B cell (primary cell): Measurements from ENCODE around the gene KRTAP10-9. TPM values are rescaled to one million over a fixed set of nuclear protein-coding genes. Genes with fewer than 3 reads are reported as not detected.

Source experiments
- ATAC-seq: fragments of 200-7000 bp; cut with Tn5 transposase; one replicate; pipeline ENCODE4 v1.10.0; 2021; ENCODE audit warnings: low read depth, mild to moderate bottlenecking, moderate number of reproducible peaks, moderate library complexity
- CTCF ChIA-PET: fragments of 350-600 bp; sonication (Branson Sonifier 250); formaldehyde crosslinking; loops from one replicate; lab custom pipeline; 2021; ENCODE audit warnings: antibody characterized with exemption, inconsistent platforms; lab: Charles Lee
- POLR2A ChIA-PET: fragments of 350-600 bp; sonication (Branson Sonifier 250); formaldehyde crosslinking; loops from one replicate; lab custom pipeline; 2021; ENCODE audit warnings: antibody characterized with exemption; lab: Charles Lee
- DNase-seq: peaks from one replicate; pipeline ENCODE4 v3.0.0; 2013
- H2AFZ ChIP-seq: 2 replicates; pipeline ENCODE4 v1.6.1; 2012; ENCODE audit warnings: mild to moderate bottlenecking, low read depth, low read length; ENCODE audit not compliant: insufficient read depth, poor library complexity, severe bottlenecking
- H3K27ac ChIP-seq, 2 donors: 1 replicate in 1 of 2; 2 replicates in 1 of 2; pipeline ENCODE4 v1.5.1; 2012 to 2013; ENCODE audit warnings: low read length in 2 of 2, mild to moderate bottlenecking in 2 of 2, moderate library complexity in 1 of 2
- H3K27me3 ChIP-seq, 4 experiments: fragments of 200-600 bp in 1 of 4; sonication (generic) in 1 of 4; replicated peaks in 1 of 4; 1 replicate in 2 of 4; 2 replicates in 2 of 4; pipeline versions ENCODE4 v1.6.1 to v1.7.0; 2013 to 2016; ENCODE audit warnings: low read length in 3 of 4, mild to moderate bottlenecking in 2 of 4, mixed read lengths in 1 of 4, moderate library complexity in 1 of 4; ENCODE audit not compliant: insufficient read depth in 4 of 4, control insufficient read depth in 3 of 4; ENCODE audit errors: control extremely low read depth in 1 of 4
- H3K36me3 ChIP-seq, 2 experiments: replicated peaks in 1 of 2; 1 replicate in 1 of 2; 2 replicates in 1 of 2; pipeline versions ENCODE4 v1.6.1 to v1.7.1; 2013; ENCODE audit warnings: low read length in 1 of 2; ENCODE audit not compliant: insufficient read depth in 2 of 2, control insufficient read depth in 1 of 2; ENCODE audit errors: control extremely low read depth in 1 of 2, extremely low read depth in 1 of 2
- H3K4me1 ChIP-seq, 2 donors: fragments of 200-600 bp in 1 of 2; sonication (generic) in 1 of 2; 1 replicate in 1 of 2; 2 replicates in 1 of 2; pipeline versions ENCODE4 v1.5.1 to v1.6.1; 2013 to 2017; ENCODE audit warnings: low read length in 2 of 2; ENCODE audit not compliant: control insufficient read depth in 2 of 2, insufficient read depth in 2 of 2
- H3K4me2 ChIP-seq: replicated peaks from 2 replicates; pipeline ENCODE3; 2012; ENCODE audit warnings: mild to moderate bottlenecking, low read depth, low read length; ENCODE audit not compliant: poor library complexity, severe bottlenecking
- H3K4me3 ChIP-seq, 5 experiments: fragments of 200-600 bp in 1 of 5; sonication (generic) in 1 of 5; 1 replicate in 3 of 5; 2 replicates in 2 of 5; pipeline versions ENCODE4 v1.5.1 to v1.7.0; 2011 to 2016; ENCODE audit warnings: low read length in 4 of 5, mild to moderate bottlenecking in 4 of 5, low read depth in 2 of 5, control low read depth in 1 of 5, moderate library complexity in 1 of 5; ENCODE audit not compliant: insufficient read depth in 1 of 5; ENCODE audit errors: control extremely low read depth in 1 of 5, extremely low read depth in 1 of 5
- H3K79me2 ChIP-seq: fragments of 200-600 bp; sonication (generic); one replicate; pipeline ENCODE4 v1.6.0; 2016; ENCODE audit warnings: low read length; ENCODE audit not compliant: control insufficient read depth, insufficient read depth
- H3K9ac ChIP-seq: fragments of 200-600 bp; sonication (generic); 2 replicates; pipeline ENCODE4 v1.6.1; 2017; ENCODE audit warnings: mild to moderate bottlenecking, low read length, moderate library complexity
- H3K9me3 ChIP-seq, 3 donors: one replicate each; pipeline versions ENCODE4 v1.6.1 to v1.7.1; 2013; ENCODE audit warnings: low read length in 2 of 3; ENCODE audit not compliant: control insufficient read depth in 2 of 3, insufficient read depth in 1 of 3; ENCODE audit errors: control extremely low read depth in 1 of 3
- H4K20me1 ChIP-seq: 2 replicates; pipeline ENCODE4 v1.6.0; 2012; ENCODE audit warnings: mild to moderate bottlenecking, low read length; ENCODE audit not compliant: insufficient read depth, control insufficient read depth, poor library complexity, severe bottlenecking
- H3K27ac Mint-ChIP-seq: one replicate; pipeline ENCODE4 v1.8.0; 2021; ENCODE audit warnings: mixed read lengths
- H3K27me3 Mint-ChIP-seq: one replicate; pipeline ENCODE4 v1.8.0; 2021; ENCODE audit warnings: mixed read lengths
- H3K4me1 Mint-ChIP-seq: one replicate; pipeline ENCODE4 v1.8.0; 2021; ENCODE audit warnings: mixed read lengths
- H3K4me3 Mint-ChIP-seq: one replicate; pipeline ENCODE4 v1.8.0; 2021; ENCODE audit warnings: mixed read lengths
- H3K9me3 Mint-ChIP-seq: one replicate; pipeline ENCODE4 v1.8.0; 2022; ENCODE audit warnings: mixed read lengths; ENCODE audit not compliant: insufficient read depth
- EZH2 ChIP-seq: IDR thresholded peaks from 2 replicates; pipeline ENCODE4 v1.6.1; 2012; ENCODE audit warnings: borderline replicate concordance, low read depth, mild to moderate bottlenecking, moderate library complexity, low read length; ENCODE audit not compliant: insufficient read depth, poor library complexity, severe bottlenecking
- WGBS: methylation state at CpG from one replicate; pipeline ENCODE4 v1.1.5; 2013; ENCODE audit warnings: missing lambda C conversion rate; ENCODE audit not compliant: insufficient coverage; 5-methylcytosine and 5-hydroxymethylcytosine counted together
- intact Hi-C: fragments of 100-400 bp; cut with micrococcal nuclease; formaldehyde crosslinking; loops from one replicate; pipeline ENCODE4 v1.10.0; 2022
- polyA plus RNA-seq: library from polyadenylated mRNA; depleted of rRNA; stranded (reverse); fragments of >200 nt; gene quantifications from 2 replicates; pipeline ENCODE4 v1.2.3, GENCODE V29; 2012
- total RNA-seq, 2 donors: library from RNA; stranded (reverse); fragments of 120-200 nt in 1 of 2; gene quantifications; 1 replicate in 1 of 2; 2 replicates in 1 of 2; pipeline versions ENCODE4 v1.2.3 to v1.2.4, GENCODE V29; 2013 to 2022
- TF ChIP-seq, protein P1 (sequence below): fragments of 200-600 bp; IDR thresholded peaks from one replicate; pipeline ENCODE4 v1.8.0; 2022; ENCODE audit warnings: antibody characterized with exemption, mild to moderate bottlenecking

Gene KRTAP10-9
- total and polyA plus RNA-seq, 2 donors (not counting 1 experiment from before 2014, with no cell fraction given), result not detected

- no peaks in the 10 kb centered on the region for H4K20me1 ChIP-seq
- intact Hi-C loops, result no loop called here
- Mint-ChIP-seq H3K9me3 (peaks cover 19% of the 10 kb centered on the region), H3K27ac (no peak overlapping the region), H3K4me3 (no peak overlapping the region), H3K4me1 (peaks cover 4% of the 10 kb centered on the region), H3K27me3 (peaks cover 21% of the 10 kb centered on the region)
- no peak overlapping the region for H3K9ac ChIP-seq
- H3K4me1 ChIP-seq, result peaks cover 2 to 3% of the 10 kb centered on the region in 2 donors
- no peak overlapping the region for H3K27ac ChIP-seq
- peaks cover 0 to 7% (median 0%) of the 10 kb centered on the region in 4 experiments for H3K27me3 ChIP-seq
- H2AFZ ChIP-seq, result no peak overlapping the region
- no peaks in the 10 kb centered on the region for H3K79me2 ChIP-seq
- DNase-seq, result no peak
- POLR2A ChIA-PET, result no interaction called here
- no peak overlapping the region for H3K4me3 ChIP-seq
- peaks cover 0 to 38% (median 22%) of the 10 kb centered on the region in 3 donors for H3K9me3 ChIP-seq
- no peak overlapping the region for H3K4me2 ChIP-seq
- no peak for TF ChIP-seq EZH2
- TF ChIP-seq, protein P1, sequence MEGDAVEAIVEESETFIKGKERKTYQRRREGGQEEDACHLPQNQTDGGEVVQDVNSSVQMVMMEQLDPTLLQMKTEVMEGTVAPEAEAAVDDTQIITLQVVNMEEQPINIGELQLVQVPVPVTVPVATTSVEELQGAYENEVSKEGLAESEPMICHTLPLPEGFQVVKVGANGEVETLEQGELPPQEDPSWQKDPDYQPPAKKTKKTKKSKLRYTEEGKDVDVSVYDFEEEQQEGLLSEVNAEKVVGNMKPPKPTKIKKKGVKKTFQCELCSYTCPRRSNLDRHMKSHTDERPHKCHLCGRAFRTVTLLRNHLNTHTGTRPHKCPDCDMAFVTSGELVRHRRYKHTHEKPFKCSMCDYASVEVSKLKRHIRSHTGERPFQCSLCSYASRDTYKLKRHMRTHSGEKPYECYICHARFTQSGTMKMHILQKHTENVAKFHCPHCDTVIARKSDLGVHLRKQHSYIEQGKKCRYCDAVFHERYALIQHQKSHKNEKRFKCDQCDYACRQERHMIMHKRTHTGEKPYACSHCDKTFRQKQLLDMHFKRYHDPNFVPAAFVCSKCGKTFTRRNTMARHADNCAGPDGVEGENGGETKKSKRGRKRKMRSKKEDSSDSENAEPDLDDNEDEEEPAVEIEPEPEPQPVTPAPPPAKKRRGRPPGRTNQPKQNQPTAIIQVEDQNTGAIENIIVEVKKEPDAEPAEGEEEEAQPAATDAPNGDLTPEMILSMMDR, result no peak
- H3K36me3 ChIP-seq, result no peaks in the 10 kb centered on the region
- CTCF ChIA-PET, result no interaction called here
- no CpG with 5 or more reads among the region's 1 CpG for WGBS
- ATAC-seq, result no peak
Observed at GRCh38 chr21:44632067-44632466, 5.2 kb downstream of the KRTAP10-9 start.

DNA sequence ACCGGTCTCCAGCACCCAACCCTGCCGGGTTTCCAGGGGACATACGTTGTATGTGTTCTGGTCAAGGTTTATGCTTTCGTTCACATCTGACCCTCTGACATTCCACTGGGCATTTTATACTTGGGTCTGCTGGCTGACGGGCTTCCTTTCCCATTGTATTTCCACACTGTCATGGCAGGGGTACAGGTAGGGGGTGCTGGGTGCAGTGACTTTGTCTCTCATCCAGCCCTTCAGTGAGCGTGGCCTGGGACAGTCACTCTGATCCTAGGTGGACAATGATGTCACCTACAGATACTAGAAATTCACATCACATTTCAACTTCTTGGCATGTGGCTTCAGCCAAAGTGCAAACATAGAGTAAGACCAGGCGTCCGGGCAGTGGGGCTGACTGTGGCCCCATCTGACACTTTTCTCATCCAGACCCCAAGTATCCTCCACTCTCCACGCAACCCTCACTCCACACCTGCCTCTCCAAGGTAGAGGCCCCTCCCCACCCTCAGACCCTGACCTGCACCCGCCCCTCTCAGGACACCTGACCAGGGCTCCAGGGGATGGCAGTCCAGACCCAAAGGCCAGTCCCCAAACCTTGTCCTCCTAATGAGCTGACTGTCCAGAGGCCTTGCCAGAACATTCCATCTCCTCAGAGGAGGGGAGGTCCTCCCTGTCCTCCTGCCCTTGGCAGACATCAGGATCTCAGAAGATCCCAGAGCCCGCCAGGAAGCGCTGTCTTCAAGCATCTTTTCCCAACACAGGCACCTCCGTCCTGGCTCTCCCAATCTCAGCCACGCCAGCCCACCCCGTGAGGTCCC lies 9.5 kb downstream of the KRTAP10-9 start:
- Histone ChIP-seq H2AFZ (no peak overlapping the region), H3K79me2 (no peaks in the 10 kb centered on the region), H4K20me1 (no peaks in the 10 kb centered on the region), H3K9me3 (peaks cover 0 to 29% (median 18%) of the 10 kb centered on the region in 3 donors), H3K4me1 (no peaks in the 10 kb centered on the region), H3K27ac (no peak overlapping the region), H3K4me2 (no peak overlapping the region), H3K36me3 (no peaks in the 10 kb centered on the region), H3K9ac (no peak overlapping the region), H3K4me3 (no peak overlapping the region), H3K27me3 (peaks cover 0 to 18% (median 0%) of the 10 kb centered on the region in 4 experiments)
- POLR2A ChIA-PET, result no interaction called here
- no peak for TF ChIP-seq EZH2
- TF ChIP-seq, protein P1, result no peak
- intact Hi-C loops, result no loop called here
- Mint-ChIP-seq H3K9me3 (peaks cover 12% of the 10 kb centered on the region), H3K27me3 (peaks cover 29% of the 10 kb centered on the region), H3K4me3 (no peak overlapping the region), H3K27ac (no peak overlapping the region), H3K4me1 (no peaks in the 10 kb centered on the region)
- CTCF ChIA-PET, result no interaction called here
- WGBS, result 91% methylated on average over 10 of the region's 15 CpGs
- ATAC-seq (no peak), DNase-seq (no peak)
